HTR-8/SVneo (cell line): Measurements from ENCODE around the gene CFAP73.

ENCODE experiments used
- DNase-seq: peaks from one replicate; pipeline ENCODE4 v3.0.0; 2011; ENCODE audit warnings: low spot score, mixed read lengths; ENCODE audit not compliant: insufficient read length
- FAIRE-seq: peaks from 2 replicates; lab custom pipeline; 2011; peaks lifted over from hg19 to GRCh38; lab: Jason Lieb, UNC

The CFAP73 gene

GRCh38 chr12:113184900-113185179, 35.3 kb downstream of the CFAP73 start:
- no peak for FAIRE-seq
- peak; percentile 90 for DNase-seq

GRCh38 chr12:113185180-113186032, 35.9 kb downstream of the CFAP73 start, which contains the start of the genes DDX54 and RITA1:
Gene DDX54, minus strand, starts transcription at chr12:113185478. Its CDS starts 27 bp downstream, at chr12:113185451.
Gene RITA1, plus strand, starts transcription at chr12:113185721. Its CDS starts 1,026 bp downstream, at chr12:113186747.
- FAIRE-seq, result peak; percentile 28
- peak; percentile 70 for DNase-seq

DNA sequence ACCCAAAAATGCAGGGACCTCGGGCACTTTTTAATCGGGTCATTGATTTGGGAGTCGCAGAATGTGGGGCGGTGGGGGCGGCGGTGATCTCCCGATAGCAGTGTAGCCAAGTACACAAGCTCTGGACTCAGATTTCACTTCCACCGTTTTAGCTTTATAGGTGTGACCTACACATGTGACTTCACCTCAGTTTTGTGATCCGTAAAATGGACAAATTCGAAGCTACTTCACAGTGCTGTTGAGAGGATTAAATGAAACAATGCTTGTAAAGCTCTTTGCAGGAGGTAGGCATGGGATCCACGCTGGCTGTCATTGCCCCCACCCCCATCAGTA, 36.5 kb downstream of the CFAP73 start:
- peak; percentile 12 for DNase-seq
- FAIRE-seq, result no peak

- no peak for DNase-seq
- no peak for FAIRE-seq
Observed at GRCh38 chr12:113186666-113187325, 37.3 kb downstream of the CFAP73 start.

GRCh38 chr12:113189361-113189760, 39.8 kb downstream of the CFAP73 start:
- DNase-seq (no peak), FAIRE-seq (no peak)

GRCh38 chr12:113190761-113191160, 41.2 kb downstream of the CFAP73 start:
- DNase-seq (peak; percentile 42), FAIRE-seq (no peak)

DNA sequence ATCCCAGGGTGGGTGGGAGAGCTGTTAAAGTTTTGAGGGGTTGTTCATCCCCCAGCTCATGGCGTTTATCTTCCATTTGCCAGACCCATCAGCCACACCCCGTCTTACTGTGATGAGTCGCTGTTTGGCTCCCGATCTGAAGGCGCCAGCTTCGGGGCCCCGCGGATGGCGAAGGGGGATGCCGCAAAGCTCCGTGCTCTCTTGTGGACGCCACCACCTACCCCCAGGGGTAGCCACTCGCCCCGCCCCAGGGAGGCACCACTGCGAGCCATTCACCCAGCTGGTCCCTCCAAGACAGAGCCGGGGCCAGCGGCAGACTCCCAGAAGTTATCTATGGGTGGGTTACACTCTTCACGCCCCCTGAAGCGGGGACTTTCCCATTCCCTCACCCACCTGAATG, 41.7 kb downstream of the CFAP73 start:
- no peak for FAIRE-seq
- DNase-seq, result no peak

- DNase-seq, result peak; percentile 45
- FAIRE-seq, result peak; percentile 69
Observed at GRCh38 chr12:113194971-113195391, 45.5 kb downstream of the CFAP73 start.

- FAIRE-seq, result no peak
- DNase-seq, result no peak
Observed at GRCh38 chr12:113195598-113195997, 46.1 kb downstream of the CFAP73 start.

DNA sequence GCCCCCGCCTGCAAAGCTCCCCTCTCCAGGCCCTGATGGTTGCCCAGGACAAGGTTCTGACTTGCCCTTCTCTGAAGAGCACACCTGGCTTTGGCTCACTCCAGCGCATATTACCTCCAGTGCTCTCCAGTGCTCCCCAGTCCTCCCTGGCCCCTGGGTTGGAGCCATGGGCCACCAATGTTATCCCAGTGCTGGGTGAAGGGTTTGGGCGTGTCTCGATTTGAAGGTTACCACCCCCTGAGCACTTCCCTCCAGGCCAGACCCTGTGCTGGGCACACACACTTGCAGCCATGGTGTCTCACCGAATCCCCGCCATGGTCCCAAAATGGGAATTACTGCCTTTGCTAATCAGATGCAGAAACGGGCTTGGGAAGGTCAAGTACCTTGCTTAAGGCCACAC, 47.1 kb downstream of the CFAP73 start:
- FAIRE-seq (no peak), DNase-seq (no peak)

- peak; percentile 80 for DNase-seq
- no peak for FAIRE-seq
Observed at GRCh38 chr12:113196990-113197389, 47.5 kb downstream of the CFAP73 start.

GRCh38 chr12:113197518-113198077, 48.1 kb downstream of the CFAP73 start:
- FAIRE-seq, result no peak
- no peak for DNase-seq

DNA sequence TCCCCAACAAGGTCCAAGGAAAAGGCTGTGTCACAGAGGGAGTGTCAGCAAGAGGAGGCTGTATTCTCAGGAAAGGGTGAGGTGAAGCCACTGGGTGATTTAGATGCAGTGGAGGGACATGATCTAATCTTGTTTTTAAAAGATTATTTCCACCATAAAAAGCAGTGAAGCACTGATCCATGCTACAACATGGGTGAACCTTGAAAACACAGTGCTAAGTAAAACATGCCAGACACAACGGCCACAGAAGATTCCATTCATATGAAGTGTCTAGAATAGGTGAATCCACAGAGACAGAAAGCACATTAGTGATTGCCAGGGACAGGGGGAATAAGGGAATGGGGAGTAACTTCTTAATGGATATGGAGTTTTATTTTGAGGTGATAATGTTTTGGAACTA, 48.8 kb downstream of the CFAP73 start:
- FAIRE-seq, result no peak

DNA sequence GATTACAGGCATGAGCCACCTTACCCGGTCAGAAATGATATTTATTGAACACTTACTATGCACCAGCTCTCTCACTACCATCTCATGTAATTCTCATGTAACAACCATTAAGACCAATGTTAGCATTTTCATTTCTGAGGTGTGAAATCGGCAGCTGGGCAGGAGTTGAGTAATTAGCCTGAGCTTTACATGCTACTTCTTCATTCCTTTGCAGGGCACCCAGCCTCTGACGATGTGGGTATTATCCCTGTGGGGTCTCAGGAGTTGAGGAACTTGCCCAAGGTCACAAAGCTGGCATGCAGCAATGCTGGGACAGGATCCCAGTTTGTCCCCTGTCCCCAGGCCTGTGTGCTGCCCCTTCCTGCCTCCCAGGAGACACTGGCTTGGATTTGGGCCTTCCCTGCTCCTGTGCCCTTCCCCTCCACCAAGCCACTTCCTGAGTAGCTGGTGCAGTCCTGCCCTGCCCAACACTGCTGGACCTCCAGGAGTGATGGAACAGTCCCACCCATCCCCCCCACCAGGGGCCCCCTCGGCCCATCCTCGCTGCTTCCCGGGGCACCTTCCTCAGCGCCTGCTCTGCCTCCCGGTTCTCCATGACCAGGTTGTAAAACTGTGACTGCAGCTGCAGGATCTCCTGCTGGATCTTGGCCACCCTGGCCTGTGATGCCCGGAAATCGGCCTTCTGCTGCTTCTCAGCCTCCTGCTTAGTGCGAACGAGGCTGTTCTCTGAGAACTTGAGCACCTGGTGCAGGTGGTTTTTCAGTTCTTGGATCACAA, 50.7 kb downstream of the CFAP73 start:
- DNase-seq, result no peak
- no peak for FAIRE-seq

More for the DNA sequence above, 48.8 kb downstream of the CFAP73 start:
- no peak for DNase-seq

GRCh38 chr12:113201187-113202177, 52.0 kb downstream of the CFAP73 start:
- DNase-seq (no peak), FAIRE-seq (peak; percentile 33)

GRCh38 chr12:113202300-113203075, 53.0 kb downstream of the CFAP73 start:
- FAIRE-seq, result no peak

GRCh38 chr12:113203852-113204760, 54.6 kb downstream of the CFAP73 start:
- no peak for DNase-seq
- no peak for FAIRE-seq

More at GRCh38 chr12:113202300-113203075, 53.0 kb downstream of the CFAP73 start:
- DNase-seq, result no peak

DNA sequence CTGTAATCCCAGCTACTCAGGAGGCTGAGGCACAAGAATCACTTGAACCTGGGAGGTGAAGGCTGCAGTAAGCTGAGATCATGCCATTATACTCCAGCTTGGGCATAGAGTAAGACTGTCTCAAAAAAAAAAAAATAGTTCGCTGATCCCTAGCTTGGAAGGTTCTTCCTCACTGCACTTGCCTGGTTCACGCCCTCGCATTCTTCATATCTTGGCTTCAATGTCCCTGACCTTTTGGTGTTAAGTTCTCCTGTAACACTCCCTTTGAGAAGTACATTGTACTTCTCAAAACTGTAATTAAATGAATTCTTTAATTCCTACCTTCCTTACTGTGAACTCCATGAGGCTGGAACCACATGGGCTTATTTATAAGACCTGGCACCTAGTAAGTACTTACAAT, 55.3 kb downstream of the CFAP73 start:
- DNase-seq (no peak), FAIRE-seq (no peak)
